Psoas muscle (tissue), 8 donors: ENCODE data around the gene DLST. TPM values are rescaled to one million over a fixed set of nuclear protein-coding genes. Genes with fewer than 3 reads are reported as not detected.

Experiments used
- ATAC-seq, 4 donors: fragments of 200-7000 bp; cut with Tn5 transposase; one replicate each; pipeline ENCODE4 v1.9.1; 2020; ENCODE audit warnings: moderate library complexity in 3 of 4, mild to moderate bottlenecking in 2 of 4
- DNase-seq, 2 donors: peaks; one replicate each; pipeline ENCODE4 v3.0.0-alpha.2; 2020
- H3K27ac ChIP-seq: fragments of 200-600 bp; one replicate; pipeline ENCODE4 v1.8.0; 2022
- H3K27me3 ChIP-seq, 3 donors: fragments of 200-600 bp in 1 of 3; one replicate each; pipeline versions ENCODE4 v1.6.1 to v1.8.0; 2013 to 2022; ENCODE audit warnings: low read length in 2 of 3, mild to moderate bottlenecking in 2 of 3, moderate library complexity in 1 of 3; ENCODE audit not compliant: insufficient read depth in 3 of 3
- H3K36me3 ChIP-seq, 2 donors: fragments of 200-600 bp in 1 of 2; one replicate each; pipeline versions ENCODE4 v1.6.1 to v1.8.0; 2013 to 2022; ENCODE audit warnings: low read depth in 1 of 2, mild to moderate bottlenecking in 1 of 2, moderate library complexity in 1 of 2; ENCODE audit not compliant: insufficient read depth in 1 of 2
- H3K4me1 ChIP-seq: fragments of 200-600 bp; one replicate; pipeline ENCODE4 v1.8.0; 2022
- H3K4me3 ChIP-seq: fragments of 200-600 bp; one replicate; pipeline ENCODE4 v1.8.0; 2022; ENCODE audit warnings: mild to moderate bottlenecking
- H3K9me3 ChIP-seq: fragments of 200-600 bp; one replicate; pipeline ENCODE4 v1.8.0; 2022
- CTCF ChIP-seq: fragments of 200-600 bp; IDR thresholded peaks from one replicate; pipeline ENCODE4 v1.8.0; 2022; ENCODE audit warnings: antibody characterized with exemption
- WGBS, 3 donors: extraction: QIAGEN DNeasy Blood & Tissue Kit; methylation state at CpG; one replicate each; pipeline versions ENCODE4 v1.1.6 to v1.1.7; 2013; 5-methylcytosine and 5-hydroxymethylcytosine counted together
- intact Hi-C, 2 donors: fragments of 100-400 bp; cut with DNase I; formaldehyde crosslinking; loops; one replicate each; pipeline versions ENCODE4 v1.11.0 to v1.14.2; 2022
- polyA plus RNA-seq, 3 donors: library from polyadenylated mRNA; stranded (reverse); fragments of 200-250 nt; gene quantifications; one replicate each; pipeline ENCODE4 v1.2.3, GENCODE V29; 2013
- total RNA-seq, 4 donors: library from RNA; stranded (reverse); fragmentation: NEBNext Ultra II Directional in 2 of 4; extraction: Animal tissue kit (Norgen Biotek cat#: 25700) in 2 of 4; gene quantifications; one replicate each; pipeline versions ENCODE4 v1.2.1 to v1.2.4, GENCODE V29; 2021 to 2023
- donor health status: healthy with polysubstance abuse.
- donor health status: DM: no; HTN: no; CAD: no; lungs with moderate emphysema.
- donor health status: Bipolar disorder and iron deficiency.
- donor health status: healthy.
- donor health status: DM: yes; HTN: yes; CAD: no.
- donor health status: DM: no; HTN: no; CAD: no.
- donor health status: DM: no; HTN: no; CAD: no.
- donor health status: DM: yes; HTN: yes; CAD: no.

The DLST gene
- total and polyA plus RNA-seq, 7 donors = 97.7 to 221 (median 139) TPM

- TF ChIP-seq CTCF = no peak
- no peak for DNase-seq
- H3K27ac ChIP-seq = no peak overlapping the region
- H3K4me1 ChIP-seq = peaks cover 15% of the 10 kb centered on the region
- WGBS, 3 donors = 65 to 74% (median 70%) methylated on average over 9 of the region's 9 CpGs
- H3K9me3 ChIP-seq = no peaks in the 10 kb centered on the region
- H3K4me3 ChIP-seq = no peak overlapping the region
- intact Hi-C loops = loop anchor here in 1 of 2 donors (5.0 kb wide), 1 partner anchor 47 kb away; no protein-coding TSS in a partner anchor
- peaks cover 0 to 11% of the 10 kb centered on the region in 2 donors for H3K36me3 ChIP-seq
- H3K27me3 ChIP-seq = no peaks in the 10 kb centered on the region
- no peak for ATAC-seq
Observed at GRCh38 chr14:74908861-74909341, 27.2 kb downstream of the DLST start.

GRCh38 chr14:74909501-74909900, 27.8 kb downstream of the DLST start:
- Histone ChIP-seq H3K4me1 (peaks cover 19% of the 10 kb centered on the region), H3K4me3 (no peak overlapping the region), H3K27ac (no peak overlapping the region), H3K9me3 (no peaks in the 10 kb centered on the region), H3K36me3 (peaks cover 0 to 5% of the 10 kb centered on the region in 2 donors), H3K27me3 (no peaks in the 10 kb centered on the region)
- no peak for TF ChIP-seq CTCF
- WGBS, 3 donors = 91 to 93% (median 92%) methylated on average over 11 to 14 of the region's 14 CpGs
- DNase-seq (no peak), ATAC-seq (no peak)
- intact Hi-C loops = loop anchor here in 1 of 2 donors (5.0 kb wide), 1 partner anchor 47 kb away; no protein-coding TSS in a partner anchor

GRCh38 chr14:74909911-74910310, 28.2 kb downstream of the DLST start:
- no peaks in the 10 kb centered on the region for H3K27me3 ChIP-seq
- TF ChIP-seq CTCF = no peak
- DNase-seq = no peak
- H3K4me3 ChIP-seq = no peak overlapping the region
- intact Hi-C loops = loop anchor here (5.0 to 10.0 kb wide), 2 partner anchors 48 to 115 kb away; no protein-coding TSS in a partner anchor
- peaks cover 22% of the 10 kb centered on the region for H3K4me1 ChIP-seq
- WGBS, 3 donors = 89 to 95% (median 94%) methylated on average over 7 to 10 of the region's 10 CpGs
- no peak overlapping the region for H3K27ac ChIP-seq
- no peaks in the 10 kb centered on the region for H3K9me3 ChIP-seq
- peaks cover 0 to under 1% of the 10 kb centered on the region in 2 donors for H3K36me3 ChIP-seq
- no peak for ATAC-seq

GRCh38 chr14:74910556-74910955, 28.8 kb downstream of the DLST start:
- peaks cover 22% of the 10 kb centered on the region for H3K4me1 ChIP-seq
- H3K27ac ChIP-seq = no peak overlapping the region
- WGBS, 3 donors = 49 to 58% (median 56%) methylated on average over 8 to 10 of the region's 10 CpGs
- no peak for TF ChIP-seq CTCF
- no peaks in the 10 kb centered on the region for H3K27me3 ChIP-seq
- no peak for ATAC-seq
- H3K4me3 ChIP-seq = no peak overlapping the region
- no peak for DNase-seq
- H3K9me3 ChIP-seq = no peaks in the 10 kb centered on the region
- H3K36me3 ChIP-seq = no peaks in the 10 kb centered on the region
- intact Hi-C loops = loop anchor here in 1 of 2 donors (10.0 kb wide), 1 partner anchor 114 kb away; no protein-coding TSS in a partner anchor

- Histone ChIP-seq H3K4me1 (peaks cover 28% of the 10 kb centered on the region), H3K27me3 (no peaks in the 10 kb centered on the region), H3K9me3 (no peaks in the 10 kb centered on the region), H3K27ac (no peak overlapping the region), H3K4me3 (no peak overlapping the region), H3K36me3 (peaks cover 0 to 4% of the 10 kb centered on the region in 2 donors)
- intact Hi-C loops = loop anchor here in 1 of 2 donors (10.0 kb wide), 1 partner anchor 114 kb away; no protein-coding TSS in a partner anchor
- TF ChIP-seq CTCF = no peak
- 94 to 95% (median 95%) methylated on average over 6 of the region's 6 CpGs for WGBS, 3 donors
- DNase-seq (no peak), ATAC-seq (no peak)
Observed at GRCh38 chr14:74911221-74911620, 29.5 kb downstream of the DLST start.
